ENCODE results near the gene PLA2G10.
"Not testable (repeated sequence)": the region's sequence is repeated elsewhere in the genome, so short reads cannot be mapped to it uniquely, and the experiment has no call there.

DNA sequence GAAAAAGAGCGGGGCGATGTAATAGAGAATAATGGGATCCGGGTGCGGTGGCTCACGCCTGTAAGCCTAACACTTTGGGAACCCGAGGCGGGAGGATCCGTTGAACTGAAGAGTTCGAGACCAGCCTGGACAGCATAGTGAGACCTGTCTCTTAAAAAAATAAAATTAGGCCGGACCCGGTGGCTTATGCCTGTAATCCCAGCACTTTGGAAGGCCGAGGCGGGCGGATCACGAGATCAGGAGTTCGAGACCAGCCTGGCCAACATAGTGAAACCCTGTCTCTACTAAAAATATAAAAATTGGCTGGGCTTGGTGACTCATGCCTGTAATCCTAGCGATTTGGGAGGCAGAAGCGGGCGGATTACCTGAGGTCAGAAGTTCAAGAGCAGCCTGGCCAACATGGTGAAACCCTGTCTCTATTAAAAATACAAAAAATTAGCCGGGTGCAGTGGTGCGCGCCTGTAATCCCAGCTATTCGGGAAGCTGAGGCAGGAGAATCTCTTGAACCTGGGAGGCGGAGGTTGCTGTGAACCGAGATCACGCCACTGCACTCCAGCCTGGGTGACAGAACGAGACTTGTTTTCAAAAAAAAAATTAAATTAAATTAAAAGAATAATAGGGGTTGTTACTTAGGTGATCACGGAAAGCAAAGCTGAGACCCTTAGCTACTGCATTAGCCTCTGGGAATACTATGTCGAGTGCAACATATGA, 63.3 kb downstream of the PLA2G10 start:
- TF ChIP-seq, protein P1, sequence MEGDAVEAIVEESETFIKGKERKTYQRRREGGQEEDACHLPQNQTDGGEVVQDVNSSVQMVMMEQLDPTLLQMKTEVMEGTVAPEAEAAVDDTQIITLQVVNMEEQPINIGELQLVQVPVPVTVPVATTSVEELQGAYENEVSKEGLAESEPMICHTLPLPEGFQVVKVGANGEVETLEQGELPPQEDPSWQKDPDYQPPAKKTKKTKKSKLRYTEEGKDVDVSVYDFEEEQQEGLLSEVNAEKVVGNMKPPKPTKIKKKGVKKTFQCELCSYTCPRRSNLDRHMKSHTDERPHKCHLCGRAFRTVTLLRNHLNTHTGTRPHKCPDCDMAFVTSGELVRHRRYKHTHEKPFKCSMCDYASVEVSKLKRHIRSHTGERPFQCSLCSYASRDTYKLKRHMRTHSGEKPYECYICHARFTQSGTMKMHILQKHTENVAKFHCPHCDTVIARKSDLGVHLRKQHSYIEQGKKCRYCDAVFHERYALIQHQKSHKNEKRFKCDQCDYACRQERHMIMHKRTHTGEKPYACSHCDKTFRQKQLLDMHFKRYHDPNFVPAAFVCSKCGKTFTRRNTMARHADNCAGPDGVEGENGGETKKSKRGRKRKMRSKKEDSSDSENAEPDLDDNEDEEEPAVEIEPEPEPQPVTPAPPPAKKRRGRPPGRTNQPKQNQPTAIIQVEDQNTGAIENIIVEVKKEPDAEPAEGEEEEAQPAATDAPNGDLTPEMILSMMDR (conservative IDR thresholded peaks at IDR 0.05) = not testable (repeated sequence)
- not testable (repeated sequence) for TF ChIP-seq ZFX (IDR thresholded peaks at IDR 0.05)

Data from C4-2B (cell line).